HCT116 (cell line): ENCODE results near the gene CASQ1. TPM values are rescaled to one million over a fixed set of nuclear protein-coding genes. Genes with fewer than 3 reads are reported as not detected.

Experiments
- ATAC-seq: fragments of 200-7000 bp; cut with Tn5 transposase; 2 replicates; pipeline ENCODE4 v1.9.1; 2020; ENCODE audit warnings: mild to moderate bottlenecking, moderate library complexity
- BruUV-seq: library from RNA; stranded (reverse); fragments of 400-500 nt; replicated peaks from 2 replicates; lab custom pipeline; 2021; lab: Mats Ljungman, UMichigan
- CTCF ChIA-PET: fragments of 300-600 bp; sonication (Branson Sonifier 250); formaldehyde crosslinking; loops from one replicate; lab custom pipeline; 2021; ENCODE audit warnings: antibody characterized with exemption; lab: Charles Lee
- POLR2A ChIA-PET: fragments of 300-600, 350-600 bp; sonication (Branson Sonifier 250); formaldehyde crosslinking; loops from one replicate; lab custom pipeline; 2021; ENCODE audit warnings: antibody characterized with exemption; lab: Charles Lee
- RAD21 ChIA-PET, 2 experiments: fragments of 300-600 bp; sonication (Branson Sonifier 250); formaldehyde crosslinking; loops; one replicate each; lab custom pipeline; 2023; ENCODE audit warnings: low total read pairs in 2 of 2; ENCODE audit not compliant: uncharacterized antibody in 2 of 2, unreplicated experiment in 2 of 2, low non-redundant PET in 1 of 2; lab: Charles Lee
- DNase-seq: peaks from one replicate; pipeline ENCODE4 v3.0.0-alpha.2; 2010; ENCODE audit warnings: low read depth, low spot score
- H2AFZ ChIP-seq: fragments of 200-600 bp; shearing (Covaris generic), sonication (generic); 2 replicates; pipeline ENCODE4 v1.6.1; 2017; ENCODE audit warnings: low read depth, mixed run types, mixed read lengths, antibody characterized with exemption, low read length; ENCODE audit not compliant: poor library complexity, severe bottlenecking
- H3K27ac ChIP-seq: 2 replicates; pipeline ENCODE4 v1.5.1; 2012; ENCODE audit warnings: low read depth, low read length
- H3K27me3 ChIP-seq: fragments of 200-600 bp; sonication (generic); 2 replicates; pipeline ENCODE4 v1.6.1; 2016; ENCODE audit warnings: mixed run types, low read length, mixed read lengths; ENCODE audit not compliant: insufficient read depth
- H3K36me3 ChIP-seq, 2 experiments: fragments of 200-500 bp in 1 of 2; fragments of 200-600 bp in 1 of 2; sonication (Bioruptor generic) in 1 of 2; sonication (generic) in 1 of 2; 2 replicates each; pipeline versions ENCODE4 v1.5.1 to v1.6.1; 2014 to 2016; ENCODE audit warnings: low read length in 2 of 2, inconsistent platforms in 1 of 2, mixed read lengths in 1 of 2, mixed run types in 1 of 2; ENCODE audit not compliant: insufficient read depth in 2 of 2, control insufficient read depth in 1 of 2
- H3K4me1 ChIP-seq, 2 experiments: fragments of 200-600 bp in 1 of 2; sonication (generic) in 1 of 2; 2 replicates each; pipeline versions ENCODE4 v1.5.1 to v1.6.1; 2012 to 2017; ENCODE audit warnings: low read length in 2 of 2, inconsistent platforms in 1 of 2, mild to moderate bottlenecking in 1 of 2, mixed read lengths in 1 of 2, mixed run types in 1 of 2, moderate library complexity in 1 of 2; ENCODE audit not compliant: insufficient read depth in 2 of 2, control insufficient read depth in 1 of 2
- H3K4me2 ChIP-seq: fragments of 200-600 bp; sonication (generic); 2 replicates; pipeline ENCODE4 v1.6.1; 2017; ENCODE audit warnings: mixed run types, low read length, mixed read lengths
- H3K4me3 ChIP-seq, 2 experiments: fragments of 200-600 bp in 1 of 2; sonication (generic) in 1 of 2; replicated peaks in 1 of 2; 2 replicates each; pipeline ENCODE4 v1.5.1; 2011 to 2016; ENCODE audit warnings: low read length in 2 of 2, control low read depth in 1 of 2, low read depth in 1 of 2, mild to moderate bottlenecking in 1 of 2, mixed read lengths in 1 of 2, mixed run types in 1 of 2
- H3K79me2 ChIP-seq: fragments of 200-600 bp; sonication (generic); 2 replicates; pipeline ENCODE4 v1.6.1; 2017; ENCODE audit warnings: mild to moderate bottlenecking, mixed run types, low read length, moderate library complexity, mixed read lengths; ENCODE audit not compliant: insufficient read depth
- H3K9ac ChIP-seq: fragments of 200-600 bp; sonication (generic); 2 replicates; pipeline ENCODE4 v1.6.1; 2016; ENCODE audit warnings: low read length, mixed read lengths
- H3K9me2 ChIP-seq: fragments of 200-600 bp; sonication (generic), shearing (Covaris generic); 2 replicates; pipeline ENCODE4 v1.6.1; 2017; ENCODE audit warnings: mixed run types, mild to moderate bottlenecking, moderate library complexity; ENCODE audit not compliant: insufficient read depth
- H3K9me3 ChIP-seq, 2 experiments: fragments of 200-500 bp in 1 of 2; fragments of 200-600 bp in 1 of 2; sonication (Bioruptor generic) in 1 of 2; sonication (generic) in 1 of 2; 2 replicates each; pipeline ENCODE4 v1.6.1; 2014 to 2017; ENCODE audit warnings: low read length in 2 of 2, mixed read lengths in 2 of 2, inconsistent platforms in 1 of 2, low read depth in 1 of 2, mild to moderate bottlenecking in 1 of 2, mixed run types in 1 of 2, moderate library complexity in 1 of 2; ENCODE audit not compliant: control insufficient read depth in 1 of 2, insufficient read depth in 1 of 2
- H4K20me1 ChIP-seq: fragments of 200-600 bp; sonication (generic), shearing (Covaris generic); 2 replicates; pipeline ENCODE4 v1.6.1; 2017; ENCODE audit warnings: mixed run types, mild to moderate bottlenecking, moderate library complexity; ENCODE audit not compliant: insufficient read depth
- EZH2 ChIP-seq: fragments of 200-600 bp; sonication (generic); IDR thresholded peaks from 2 replicates; pipeline ENCODE4 v1.6.1; 2017; ENCODE audit warnings: antibody characterized with exemption, mixed run types
- JUND ChIP-seq: IDR thresholded peaks from 2 replicates; pipeline ENCODE4 v1.6.1; 2012
- RAD21 ChIP-seq: IDR thresholded peaks from 2 replicates; pipeline ENCODE4 v1.6.1; 2012; ENCODE audit warnings: low read depth, mild to moderate bottlenecking
- TCF7L2 ChIP-seq: IDR thresholded peaks from 2 replicates; pipeline ENCODE4 v1.7.0; 2011; ENCODE audit warnings: borderline replicate concordance, inconsistent platforms; ENCODE audit not compliant: insufficient read depth, insufficient read length; ENCODE audit errors: extremely low read depth
- ZFX ChIP-seq: fragments of 450-650 bp; IDR thresholded peaks from 2 replicates; pipeline ENCODE4 v1.6.1; 2017
- ZNF274 ChIP-seq: fragments of 200-500 bp; sonication (Bioruptor generic); IDR thresholded peaks from 2 replicates; pipeline ENCODE4 v1.6.1; 2014; ENCODE audit warnings: mild to moderate bottlenecking, low read depth, low read length, inconsistent platforms
- intact Hi-C: fragments of 100-400 bp; cut with micrococcal nuclease; formaldehyde crosslinking; loops from 2 replicates; pipeline ENCODE4 v1.10.0; 2022
- total RNA-seq: library from RNA; stranded (reverse); gene quantifications from one replicate; pipeline ENCODE4 v1.2.1, GENCODE V29; 2021; ENCODE audit not compliant: unreplicated experiment
- TF ChIP-seq, protein P1 (sequence below): IDR thresholded peaks from 2 replicates; pipeline ENCODE4 v1.6.1; 2011; ENCODE audit warnings: mild to moderate bottlenecking, low read length, moderate library complexity; ENCODE audit not compliant: insufficient replicate concordance; ENCODE audit errors: extremely low read depth
- TF ChIP-seq, protein P2 (sequence below): IDR thresholded peaks from 2 replicates; pipeline ENCODE4 v1.6.1; 2012

The CASQ1 gene
- total RNA-seq, 1 experiment from 2014 or later: not detected

DNA sequence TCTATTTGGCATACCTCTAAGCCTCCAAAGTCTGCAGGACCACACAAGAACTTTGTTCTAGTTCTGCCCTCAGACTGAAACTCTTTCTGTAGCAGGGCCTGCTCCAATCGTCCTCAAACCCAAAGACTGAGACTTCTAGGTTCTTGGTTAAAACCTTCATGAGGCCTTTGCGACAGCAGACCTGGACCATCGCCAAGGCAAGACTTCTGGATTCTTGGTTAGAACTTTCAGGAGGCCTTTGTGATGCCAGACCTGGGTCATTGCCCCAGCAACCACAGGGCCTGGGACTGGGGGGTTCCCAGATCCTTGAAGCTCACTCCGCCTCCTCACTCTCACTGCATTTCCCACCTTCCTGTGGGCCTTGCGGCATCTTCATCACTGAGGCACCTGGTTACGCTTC is 39.1 kb upstream of the CASQ1 start, which contains the start of gene ATP1A4:
Gene ATP1A4, plus strand, starts transcription at position 301 of the 400 bp plus-strand sequence. CDS start 438 bp downstream, outside the sequence.
- no peaks in the 10 kb centered on the region for H3K9me2 ChIP-seq
- POLR2A ChIA-PET: no interaction called here
- ATAC-seq (no peak), DNase-seq (no peak)
- no peak within 1 kb of the TSS for H3K27ac ChIP-seq
- CTCF ChIA-PET: no interaction called here
- H3K9ac ChIP-seq: no peak within 1 kb of the TSS
- no peaks in the 10 kb centered on the region for H3K9me3 ChIP-seq
- no peak within 1 kb of the TSS for H3K4me2 ChIP-seq
- H3K27me3 ChIP-seq: no peaks in the 10 kb centered on the region
- H3K4me1 ChIP-seq: no peaks in the 10 kb centered on the region
- TF ChIP-seq JUND: no peak
- no peak for TF ChIP-seq ZFX
- no peak for TF ChIP-seq ZNF274
- no peak for TF ChIP-seq EZH2
- TF ChIP-seq, protein P1, sequence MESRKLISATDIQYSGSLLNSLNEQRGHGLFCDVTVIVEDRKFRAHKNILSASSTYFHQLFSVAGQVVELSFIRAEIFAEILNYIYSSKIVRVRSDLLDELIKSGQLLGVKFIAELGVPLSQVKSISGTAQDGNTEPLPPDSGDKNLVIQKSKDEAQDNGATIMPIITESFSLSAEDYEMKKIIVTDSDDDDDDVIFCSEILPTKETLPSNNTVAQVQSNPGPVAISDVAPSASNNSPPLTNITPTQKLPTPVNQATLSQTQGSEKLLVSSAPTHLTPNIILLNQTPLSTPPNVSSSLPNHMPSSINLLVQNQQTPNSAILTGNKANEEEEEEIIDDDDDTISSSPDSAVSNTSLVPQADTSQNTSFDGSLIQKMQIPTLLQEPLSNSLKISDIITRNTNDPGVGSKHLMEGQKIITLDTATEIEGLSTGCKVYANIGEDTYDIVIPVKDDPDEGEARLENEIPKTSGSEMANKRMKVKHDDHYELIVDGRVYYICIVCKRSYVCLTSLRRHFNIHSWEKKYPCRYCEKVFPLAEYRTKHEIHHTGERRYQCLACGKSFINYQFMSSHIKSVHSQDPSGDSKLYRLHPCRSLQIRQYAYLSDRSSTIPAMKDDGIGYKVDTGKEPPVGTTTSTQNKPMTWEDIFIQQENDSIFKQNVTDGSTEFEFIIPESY: no peak
- TF ChIP-seq TCF7L2: no peak
- TF ChIP-seq, protein P2, sequence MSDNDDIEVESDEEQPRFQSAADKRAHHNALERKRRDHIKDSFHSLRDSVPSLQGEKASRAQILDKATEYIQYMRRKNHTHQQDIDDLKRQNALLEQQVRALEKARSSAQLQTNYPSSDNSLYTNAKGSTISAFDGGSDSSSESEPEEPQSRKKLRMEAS: no peak
- no peak within 1 kb of the TSS for H3K4me3 ChIP-seq
- H4K20me1 ChIP-seq: no peaks in the 10 kb centered on the region
- H3K79me2 ChIP-seq: no peaks in the 10 kb centered on the region
- no peak within 1 kb of the TSS for H2AFZ ChIP-seq
- BruUV-seq: no TSS peak
- RAD21 ChIA-PET: no interaction called here
- intact Hi-C loops: no loop called here
- no peaks in the 10 kb centered on the region for H3K36me3 ChIP-seq

DNA sequence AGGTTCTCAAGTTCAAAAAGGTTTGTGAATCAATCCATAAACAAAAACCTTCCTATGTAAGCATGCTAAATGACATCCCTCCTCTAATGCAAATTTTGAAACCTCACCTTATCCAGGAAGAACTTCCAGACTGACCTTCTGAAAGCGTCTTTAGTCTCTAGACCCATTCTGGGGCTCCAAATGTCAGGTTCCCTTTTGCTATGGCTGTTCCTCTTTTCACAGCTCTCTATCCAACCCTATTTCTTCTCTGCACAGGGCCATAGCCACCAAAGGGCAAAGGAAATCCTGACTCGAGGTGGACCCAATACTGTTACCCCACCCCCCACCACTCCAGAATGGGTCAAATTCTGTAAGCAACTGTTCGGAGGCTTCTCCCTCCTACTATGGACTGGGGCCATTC is 35.6 kb upstream of the CASQ1 start:
- ATAC-seq: no peak
- Histone ChIP-seq H2AFZ (no peak overlapping the region), H4K20me1 (no peaks in the 10 kb centered on the region), H3K4me3 (no peak overlapping the region), H3K9me3 (no peaks in the 10 kb centered on the region), H3K9ac (no peak overlapping the region), H3K4me2 (no peak overlapping the region), H3K4me1 (no peaks in the 10 kb centered on the region), H3K79me2 (no peaks in the 10 kb centered on the region), H3K36me3 (no peaks in the 10 kb centered on the region), H3K27ac (no peak overlapping the region), H3K9me2 (no peaks in the 10 kb centered on the region), H3K27me3 (no peaks in the 10 kb centered on the region)
- BruUV-seq: no TSS peak
- no peak for TF ChIP-seq RAD21
- intact Hi-C loops: no loop called here
- ChIA-PET POLR2A (no interaction called here), CTCF (no interaction called here), RAD21 (no interaction called here)
- no peak for DNase-seq
